ENCODE data around the gene WRNIP1.
"Not testable (repeated sequence)": the region's sequence is repeated elsewhere in the genome, so short reads cannot be mapped to it uniquely, and the experiment has no call there.

The WRNIP1 gene

GRCh38 chr6:2741756-2742155 lies 23.4 kb upstream of the WRNIP1 start:
- peak; percentile 14 for DNase-seq

- no peak for DNase-seq
Measured at GRCh38 chr6:2743280-2744208, 21.6 kb upstream of the WRNIP1 start.

GRCh38 chr6:2744209-2744771 lies 20.9 kb upstream of the WRNIP1 start:
- DNase-seq: no peak

- DNase-seq: no peak
Measured at GRCh38 chr6:2744778-2745177, 20.4 kb upstream of the WRNIP1 start.

GRCh38 chr6:2745246-2745645 lies 19.9 kb upstream of the WRNIP1 start:
- no peak for DNase-seq

- DNase-seq: no peak
Measured at GRCh38 chr6:2746557-2747061, 18.6 kb upstream of the WRNIP1 start.

- no peak for DNase-seq
Measured at GRCh38 chr6:2748183-2748582, 17.0 kb upstream of the WRNIP1 start.

GRCh38 chr6:2749969-2750600 lies 15.1 kb upstream of the WRNIP1 start:
- peak; percentile 56 for DNase-seq

GRCh38 chr6:2750832-2751231 lies 14.4 kb upstream of the WRNIP1 start, which contains the start of gene MYLK4:
Gene MYLK4 (minus strand): TSS chr6:2750922. CDS start chr6:2749294, 1,628 bp downstream.
- no peak for DNase-seq

GRCh38 chr6:2751871-2752270 lies 13.3 kb upstream of the WRNIP1 start:
- no peak for DNase-seq

GRCh38 chr6:2752477-2753109 lies 12.6 kb upstream of the WRNIP1 start:
- no peak for DNase-seq

- no peak for DNase-seq
Measured at GRCh38 chr6:2753110-2753489, 12.1 kb upstream of the WRNIP1 start.

GRCh38 chr6:2753743-2754142 lies 11.4 kb upstream of the WRNIP1 start:
- no peak for DNase-seq

GRCh38 chr6:2754393-2754792 lies 10.8 kb upstream of the WRNIP1 start:
- no peak for DNase-seq

GRCh38 chr6:2754911-2755310 lies 10.3 kb upstream of the WRNIP1 start:
- DNase-seq: no peak

GRCh38 chr6:2755456-2755855 lies 9.7 kb upstream of the WRNIP1 start:
- DNase-seq: no peak

- DNase-seq: no peak
Measured at GRCh38 chr6:2756241-2756640, 9.0 kb upstream of the WRNIP1 start.

GRCh38 chr6:2756687-2757224 lies 8.4 kb upstream of the WRNIP1 start:
- DNase-seq: no peak

GRCh38 chr6:2758980-2759379 lies 6.2 kb upstream of the WRNIP1 start:
- DNase-seq: no peak

GRCh38 chr6:2760882-2761842 lies 4.0 kb upstream of the WRNIP1 start:
- no peak for DNase-seq

GRCh38 chr6:2762868-2763267 lies 2.3 kb upstream of the WRNIP1 start:
- DNase-seq: not testable (repeated sequence)

Measured in fibroblast of skin of right quadriceps (primary cell).